ENCODE measurements around the gene ZBTB5.
"Not testable (repeated sequence)": the region's sequence is repeated elsewhere in the genome, so short reads cannot be mapped to it uniquely, and the experiment has no call there.

DNA sequence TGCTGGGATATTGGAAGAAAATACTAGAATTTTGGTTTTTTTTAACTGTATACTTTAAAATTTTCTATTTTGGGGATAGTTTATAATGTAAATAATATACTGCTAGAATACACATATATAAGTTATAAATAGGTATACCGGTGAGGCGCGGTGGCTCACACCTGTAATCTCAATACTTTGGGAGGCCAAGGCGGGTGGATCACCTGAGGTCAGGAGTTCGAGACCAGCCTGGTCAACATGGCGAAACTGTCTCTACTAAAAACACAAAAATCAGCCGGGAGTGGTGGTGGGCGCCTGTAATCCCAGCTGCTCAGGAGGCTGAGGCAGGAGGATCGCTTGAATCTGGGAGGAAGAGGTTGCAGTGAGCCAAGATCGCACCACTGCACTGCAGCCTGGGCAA, 49.2 kb upstream of the ZBTB5 start:
- TF ChIP-seq, protein P1, sequence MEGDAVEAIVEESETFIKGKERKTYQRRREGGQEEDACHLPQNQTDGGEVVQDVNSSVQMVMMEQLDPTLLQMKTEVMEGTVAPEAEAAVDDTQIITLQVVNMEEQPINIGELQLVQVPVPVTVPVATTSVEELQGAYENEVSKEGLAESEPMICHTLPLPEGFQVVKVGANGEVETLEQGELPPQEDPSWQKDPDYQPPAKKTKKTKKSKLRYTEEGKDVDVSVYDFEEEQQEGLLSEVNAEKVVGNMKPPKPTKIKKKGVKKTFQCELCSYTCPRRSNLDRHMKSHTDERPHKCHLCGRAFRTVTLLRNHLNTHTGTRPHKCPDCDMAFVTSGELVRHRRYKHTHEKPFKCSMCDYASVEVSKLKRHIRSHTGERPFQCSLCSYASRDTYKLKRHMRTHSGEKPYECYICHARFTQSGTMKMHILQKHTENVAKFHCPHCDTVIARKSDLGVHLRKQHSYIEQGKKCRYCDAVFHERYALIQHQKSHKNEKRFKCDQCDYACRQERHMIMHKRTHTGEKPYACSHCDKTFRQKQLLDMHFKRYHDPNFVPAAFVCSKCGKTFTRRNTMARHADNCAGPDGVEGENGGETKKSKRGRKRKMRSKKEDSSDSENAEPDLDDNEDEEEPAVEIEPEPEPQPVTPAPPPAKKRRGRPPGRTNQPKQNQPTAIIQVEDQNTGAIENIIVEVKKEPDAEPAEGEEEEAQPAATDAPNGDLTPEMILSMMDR (conservative IDR thresholded peaks at IDR 0.05 in 1 of 2, IDR thresholded peaks at IDR 0.05 in 1 of 2; ENCODE audit: low read depth in 1 of 2, low read length in 2 of 2): not testable (repeated sequence)
- TF ChIP-seq EZH2 (IDR thresholded peaks at IDR 0.05; ENCODE audit: low read length, missing control alignments): not testable (repeated sequence)

Data from fibroblast of lung (primary cell).